Dendritic cell treated with granulocyte-macrophage colony-stimulating factor and Interleukin-4, amounts not matched to agents 40 ng/mL and 50 ng/mL, for 4 days (primary cell): ENCODE results near the gene PHACTR3.
"Not testable (repeated sequence)": the region's sequence is repeated elsewhere in the genome, so short reads cannot be mapped to it uniquely, and the experiment has no call there.

ENCODE experiments used
- H3K27ac Mint-ChIP-seq: one replicate; pipeline ENCODE4 v1.8.0; 2022; ENCODE audit warnings: mild to moderate bottlenecking, mixed read lengths
- H3K27me3 Mint-ChIP-seq: one replicate; pipeline ENCODE4 v1.8.0; 2022; ENCODE audit warnings: mild to moderate bottlenecking, mixed read lengths
- H3K36me3 Mint-ChIP-seq: one replicate; pipeline ENCODE4 v1.8.0; 2022; ENCODE audit warnings: low read depth, mixed read lengths
- H3K4me1 Mint-ChIP-seq: one replicate; pipeline ENCODE4 v1.8.0; 2022; ENCODE audit warnings: low read depth, mixed read lengths
- H3K4me3 Mint-ChIP-seq: one replicate; pipeline ENCODE4 v1.8.0; 2022; ENCODE audit warnings: mild to moderate bottlenecking, moderate library complexity, mixed read lengths
- H3K9me3 Mint-ChIP-seq: one replicate; pipeline ENCODE4 v1.8.0; 2022; ENCODE audit warnings: mixed read lengths
- intact Hi-C: fragments of 100-400 bp; cut with micrococcal nuclease; formaldehyde crosslinking; loops from one replicate; pipeline ENCODE4 v1.15.0; 2022

Gene PHACTR3

GRCh38 chr20:59839400-59839799 is 235.1 kb downstream of the PHACTR3 start:
- peaks cover 9% of the 10 kb centered on the region for H3K4me1 Mint-ChIP-seq
- H3K36me3 Mint-ChIP-seq: no peaks in the 10 kb centered on the region
- intact Hi-C loops: no loop called here
- H3K27ac Mint-ChIP-seq: no peak overlapping the region
- H3K4me3 Mint-ChIP-seq: no peak overlapping the region
- H3K27me3 Mint-ChIP-seq: peaks cover 25% of the 10 kb centered on the region
- H3K9me3 Mint-ChIP-seq: no peaks in the 10 kb centered on the region

- no peaks in the 10 kb centered on the region for H3K4me1 Mint-ChIP-seq
- intact Hi-C loops: no loop called here
- peaks cover 10% of the 10 kb centered on the region for H3K27me3 Mint-ChIP-seq
- H3K4me3 Mint-ChIP-seq: no peak overlapping the region
- no peak overlapping the region for H3K27ac Mint-ChIP-seq
- H3K36me3 Mint-ChIP-seq: no peaks in the 10 kb centered on the region
- H3K9me3 Mint-ChIP-seq: no peaks in the 10 kb centered on the region
Observed at GRCh38 chr20:59845472-59845871, 241.1 kb downstream of the PHACTR3 start.

GRCh38 chr20:59848182-59848581 is 243.8 kb downstream of the PHACTR3 start:
- Mint-ChIP-seq H3K9me3 (no peaks in the 10 kb centered on the region), H3K4me3 (no peak overlapping the region), H3K27ac (no peak overlapping the region), H3K36me3 (no peaks in the 10 kb centered on the region), H3K4me1 (no peaks in the 10 kb centered on the region), H3K27me3 (no peaks in the 10 kb centered on the region)
- intact Hi-C loops: no loop called here

GRCh38 chr20:59850018-59850641 is 245.8 kb downstream of the PHACTR3 start:
- Mint-ChIP-seq H3K36me3 (no peaks in the 10 kb centered on the region), H3K4me3 (no peak overlapping the region), H3K27me3 (no peaks in the 10 kb centered on the region), H3K27ac (no peak overlapping the region), H3K4me1 (no peaks in the 10 kb centered on the region), H3K9me3 (no peaks in the 10 kb centered on the region)
- intact Hi-C loops: loop anchor here (1.0 kb wide), 1 partner anchor 67 kb away; no protein-coding TSS in a partner anchor

- intact Hi-C loops, H3K27me3 Mint-ChIP-seq, H3K36me3 Mint-ChIP-seq, H3K27ac Mint-ChIP-seq, H3K4me3 Mint-ChIP-seq, H3K4me1 Mint-ChIP-seq, H3K9me3 Mint-ChIP-seq: not testable (repeated sequence)
Observed at GRCh38 chr20:59856526-59856925, 252.2 kb downstream of the PHACTR3 start.

- H3K36me3 Mint-ChIP-seq, H3K4me1 Mint-ChIP-seq, H3K27ac Mint-ChIP-seq, H3K4me3 Mint-ChIP-seq, intact Hi-C loops, H3K9me3 Mint-ChIP-seq, H3K27me3 Mint-ChIP-seq: not testable (repeated sequence)
Observed at GRCh38 chr20:59856941-59857340, 252.6 kb downstream of the PHACTR3 start.

- Mint-ChIP-seq H3K36me3 (no peaks in the 10 kb centered on the region), H3K27me3 (peaks cover 5% of the 10 kb centered on the region), H3K4me1 (no peaks in the 10 kb centered on the region), H3K27ac (no peak overlapping the region), H3K9me3 (no peaks in the 10 kb centered on the region), H3K4me3 (no peak overlapping the region)
- intact Hi-C loops: no loop called here
Observed at GRCh38 chr20:59857966-59858365, 253.6 kb downstream of the PHACTR3 start.

GRCh38 chr20:59858425-59858824 is 254.1 kb downstream of the PHACTR3 start:
- no peaks in the 10 kb centered on the region for H3K4me1 Mint-ChIP-seq
- intact Hi-C loops: no loop called here
- H3K9me3 Mint-ChIP-seq: no peaks in the 10 kb centered on the region
- H3K27ac Mint-ChIP-seq: no peak overlapping the region
- H3K4me3 Mint-ChIP-seq: no peak overlapping the region
- H3K36me3 Mint-ChIP-seq: no peaks in the 10 kb centered on the region
- H3K27me3 Mint-ChIP-seq: peaks cover 5% of the 10 kb centered on the region

GRCh38 chr20:59861401-59861800 is 257.1 kb downstream of the PHACTR3 start:
- Mint-ChIP-seq H3K9me3 (no peaks in the 10 kb centered on the region), H3K27me3 (peaks cover 5% of the 10 kb centered on the region), H3K4me1 (no peaks in the 10 kb centered on the region), H3K27ac (no peak overlapping the region), H3K36me3 (no peaks in the 10 kb centered on the region), H3K4me3 (no peak overlapping the region)
- intact Hi-C loops: no loop called here

- intact Hi-C loops: no loop called here
- Mint-ChIP-seq H3K36me3 (no peaks in the 10 kb centered on the region), H3K4me1 (no peaks in the 10 kb centered on the region), H3K27ac (no peak overlapping the region), H3K27me3 (peaks cover 5% of the 10 kb centered on the region), H3K4me3 (no peak overlapping the region), H3K9me3 (no peaks in the 10 kb centered on the region)
Observed at GRCh38 chr20:59863058-59863457, 258.7 kb downstream of the PHACTR3 start.

- Mint-ChIP-seq H3K4me3 (no peak overlapping the region), H3K27ac (no peak overlapping the region), H3K9me3 (no peaks in the 10 kb centered on the region), H3K4me1 (no peaks in the 10 kb centered on the region), H3K27me3 (peaks cover 5% of the 10 kb centered on the region), H3K36me3 (no peaks in the 10 kb centered on the region)
- intact Hi-C loops: no loop called here
Observed at GRCh38 chr20:59864726-59865125, 260.4 kb downstream of the PHACTR3 start.

- Mint-ChIP-seq H3K36me3 (no peaks in the 10 kb centered on the region), H3K4me3 (no peak overlapping the region), H3K27me3 (peaks cover 5% of the 10 kb centered on the region), H3K27ac (no peak overlapping the region), H3K4me1 (no peaks in the 10 kb centered on the region), H3K9me3 (no peaks in the 10 kb centered on the region)
- intact Hi-C loops: no loop called here
Observed at GRCh38 chr20:59866338-59866737, 262.0 kb downstream of the PHACTR3 start.

- Mint-ChIP-seq H3K4me1 (no peaks in the 10 kb centered on the region), H3K27me3 (no peaks in the 10 kb centered on the region)
- intact Hi-C loops: no loop called here
Observed at GRCh38 chr20:59871096-59871495, 266.8 kb downstream of the PHACTR3 start.

GRCh38 chr20:59873409-59873808 is 269.1 kb downstream of the PHACTR3 start:
- H3K36me3 Mint-ChIP-seq: no peaks in the 10 kb centered on the region
- H3K27ac Mint-ChIP-seq: no peak overlapping the region
- no peaks in the 10 kb centered on the region for H3K4me1 Mint-ChIP-seq
- no peak overlapping the region for H3K4me3 Mint-ChIP-seq
- intact Hi-C loops: no loop called here
- no peaks in the 10 kb centered on the region for H3K27me3 Mint-ChIP-seq
- no peaks in the 10 kb centered on the region for H3K9me3 Mint-ChIP-seq

More at GRCh38 chr20:59871096-59871495, 266.8 kb downstream of the PHACTR3 start:
- no peak overlapping the region for H3K27ac Mint-ChIP-seq
- no peak overlapping the region for H3K4me3 Mint-ChIP-seq
- H3K9me3 Mint-ChIP-seq: no peaks in the 10 kb centered on the region
- H3K36me3 Mint-ChIP-seq: no peaks in the 10 kb centered on the region

GRCh38 chr20:59880198-59880597 is 275.9 kb downstream of the PHACTR3 start:
- Mint-ChIP-seq H3K27me3 (no peaks in the 10 kb centered on the region), H3K4me1 (no peaks in the 10 kb centered on the region), H3K27ac (no peak overlapping the region), H3K4me3 (no peak overlapping the region), H3K36me3 (no peaks in the 10 kb centered on the region), H3K9me3 (no peaks in the 10 kb centered on the region)
- intact Hi-C loops: no loop called here
